ENCODE results near the gene ATF6.

DNA sequence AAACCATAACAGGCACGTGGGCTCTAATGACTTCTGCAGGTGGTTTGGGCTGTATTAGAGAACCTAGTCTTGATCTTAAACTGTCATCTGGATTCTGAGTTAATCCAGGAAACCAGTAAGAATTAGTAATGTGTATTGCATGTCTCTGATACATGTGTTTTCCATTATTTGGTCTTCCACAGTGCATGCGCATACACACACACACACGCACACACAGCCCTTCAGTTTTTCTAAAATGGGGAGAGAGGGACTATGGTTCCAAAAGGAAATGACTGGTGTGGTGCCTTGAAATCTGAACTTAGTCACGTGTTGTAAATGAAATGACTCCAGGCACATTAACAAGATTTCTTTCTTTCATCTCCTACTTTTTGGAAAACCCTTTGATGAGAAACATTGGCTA, 190.0 kb downstream of the ATF6 start:
- TF ChIP-seq, protein P1, sequence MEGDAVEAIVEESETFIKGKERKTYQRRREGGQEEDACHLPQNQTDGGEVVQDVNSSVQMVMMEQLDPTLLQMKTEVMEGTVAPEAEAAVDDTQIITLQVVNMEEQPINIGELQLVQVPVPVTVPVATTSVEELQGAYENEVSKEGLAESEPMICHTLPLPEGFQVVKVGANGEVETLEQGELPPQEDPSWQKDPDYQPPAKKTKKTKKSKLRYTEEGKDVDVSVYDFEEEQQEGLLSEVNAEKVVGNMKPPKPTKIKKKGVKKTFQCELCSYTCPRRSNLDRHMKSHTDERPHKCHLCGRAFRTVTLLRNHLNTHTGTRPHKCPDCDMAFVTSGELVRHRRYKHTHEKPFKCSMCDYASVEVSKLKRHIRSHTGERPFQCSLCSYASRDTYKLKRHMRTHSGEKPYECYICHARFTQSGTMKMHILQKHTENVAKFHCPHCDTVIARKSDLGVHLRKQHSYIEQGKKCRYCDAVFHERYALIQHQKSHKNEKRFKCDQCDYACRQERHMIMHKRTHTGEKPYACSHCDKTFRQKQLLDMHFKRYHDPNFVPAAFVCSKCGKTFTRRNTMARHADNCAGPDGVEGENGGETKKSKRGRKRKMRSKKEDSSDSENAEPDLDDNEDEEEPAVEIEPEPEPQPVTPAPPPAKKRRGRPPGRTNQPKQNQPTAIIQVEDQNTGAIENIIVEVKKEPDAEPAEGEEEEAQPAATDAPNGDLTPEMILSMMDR (IDR thresholded peaks at IDR 0.05) = no peak
- TF ChIP-seq POLR2A (IDR thresholded peaks at IDR 0.05) = no peak
